ENCODE measurements around the gene PDE4B.
A peak's percentile ranks its signal among the peaks of the same experiment; 100 is the strongest.

The PDE4B gene

GRCh38 chr1:65911679-65912078, 119.0 kb downstream of the PDE4B start:
- Histone ChIP-seq H3K4me1 (ENCODE audit: insufficient read depth, low read length) (peaks cover 30% of the 10 kb centered on the region), H3K4me3 (ENCODE audit: low read length) (no peak overlapping the region)

GRCh38 chr1:65918564-65918963, 125.9 kb downstream of the PDE4B start:
- H3K4me1 ChIP-seq (ENCODE audit: insufficient read depth, low read length) = peaks cover 5% of the 10 kb centered on the region
- H3K4me3 ChIP-seq (ENCODE audit: low read length) = no peak overlapping the region
- peak overlapping the region; percentile 14 for H2AFZ ChIP-seq (ENCODE audit: low read depth, low read length)
- no peaks in the 10 kb centered on the region for H3K9me3 ChIP-seq (ENCODE audit: low read length)
- no peaks in the 10 kb centered on the region for H3K27me3 ChIP-seq (ENCODE audit: insufficient read depth, low read length)
- H3K36me3 ChIP-seq (ENCODE audit: insufficient read depth, low read length) = no peaks in the 10 kb centered on the region

More at GRCh38 chr1:65911679-65912078, 119.0 kb downstream of the PDE4B start:
- no peaks in the 10 kb centered on the region for H3K9me3 ChIP-seq (ENCODE audit: low read length)
- no peaks in the 10 kb centered on the region for H3K36me3 ChIP-seq (ENCODE audit: insufficient read depth, low read length)
- peak overlapping the region; percentile 22 for H2AFZ ChIP-seq (ENCODE audit: low read depth, low read length)
- no peaks in the 10 kb centered on the region for H3K27me3 ChIP-seq (ENCODE audit: insufficient read depth, low read length)

GRCh38 chr1:65921446-65921845, 128.8 kb downstream of the PDE4B start:
- H3K4me3 ChIP-seq (ENCODE audit: low read length) = no peak overlapping the region
- no peaks in the 10 kb centered on the region for H3K36me3 ChIP-seq (ENCODE audit: insufficient read depth, low read length)
- H3K9me3 ChIP-seq (ENCODE audit: low read length) = peaks cover 2% of the 10 kb centered on the region
- H2AFZ ChIP-seq (ENCODE audit: low read depth, low read length) = no peak overlapping the region
- no peaks in the 10 kb centered on the region for H3K27me3 ChIP-seq (ENCODE audit: insufficient read depth, low read length)
- H3K4me1 ChIP-seq (ENCODE audit: insufficient read depth, low read length) = peaks cover 5% of the 10 kb centered on the region

- no peaks in the 10 kb centered on the region for H3K36me3 ChIP-seq (ENCODE audit: insufficient read depth, low read length)
- H3K27me3 ChIP-seq (ENCODE audit: insufficient read depth, low read length) = no peaks in the 10 kb centered on the region
- no peak overlapping the region for H3K4me3 ChIP-seq (ENCODE audit: low read length)
- H3K4me1 ChIP-seq (ENCODE audit: insufficient read depth, low read length) = no peaks in the 10 kb centered on the region
- H2AFZ ChIP-seq (ENCODE audit: low read depth, low read length) = no peak overlapping the region
- peaks cover 2% of the 10 kb centered on the region for H3K9me3 ChIP-seq (ENCODE audit: low read length)
These were observed 131.8 kb downstream of the PDE4B start for GRCh38 chr1:65924471-65924870.

GRCh38 chr1:65938506-65938905, 145.8 kb downstream of the PDE4B start:
- Histone ChIP-seq H3K36me3 (ENCODE audit: insufficient read depth, low read length) (no peaks in the 10 kb centered on the region), H2AFZ (ENCODE audit: low read depth, low read length) (no peak overlapping the region), H3K4me3 (ENCODE audit: low read length) (no peak overlapping the region), H3K4me1 (ENCODE audit: insufficient read depth, low read length) (peaks cover 13% of the 10 kb centered on the region), H3K27me3 (ENCODE audit: insufficient read depth, low read length) (no peaks in the 10 kb centered on the region), H3K9me3 (ENCODE audit: low read length) (no peaks in the 10 kb centered on the region)

GRCh38 chr1:65939191-65939590, 146.5 kb downstream of the PDE4B start:
- no peaks in the 10 kb centered on the region for H3K9me3 ChIP-seq (ENCODE audit: low read length)
- no peaks in the 10 kb centered on the region for H3K27me3 ChIP-seq (ENCODE audit: insufficient read depth, low read length)

GRCh38 chr1:65939636-65940035, 146.9 kb downstream of the PDE4B start:
- Histone ChIP-seq H3K4me3 (ENCODE audit: low read length) (no peak overlapping the region), H3K36me3 (ENCODE audit: insufficient read depth, low read length) (no peaks in the 10 kb centered on the region), H3K9me3 (ENCODE audit: low read length) (no peaks in the 10 kb centered on the region), H3K4me1 (ENCODE audit: insufficient read depth, low read length) (peaks cover 13% of the 10 kb centered on the region), H3K27me3 (ENCODE audit: insufficient read depth, low read length) (no peaks in the 10 kb centered on the region), H2AFZ (ENCODE audit: low read depth, low read length) (no peak overlapping the region)

More at GRCh38 chr1:65939191-65939590, 146.5 kb downstream of the PDE4B start:
- no peak overlapping the region for H2AFZ ChIP-seq (ENCODE audit: low read depth, low read length)
- H3K36me3 ChIP-seq (ENCODE audit: insufficient read depth, low read length) = no peaks in the 10 kb centered on the region
- H3K4me1 ChIP-seq (ENCODE audit: insufficient read depth, low read length) = peaks cover 13% of the 10 kb centered on the region
- no peak overlapping the region for H3K4me3 ChIP-seq (ENCODE audit: low read length)

- H2AFZ ChIP-seq (ENCODE audit: low read depth, low read length) = no peak overlapping the region
- H3K4me1 ChIP-seq (ENCODE audit: insufficient read depth, low read length) = peaks cover 13% of the 10 kb centered on the region
- no peaks in the 10 kb centered on the region for H3K27me3 ChIP-seq (ENCODE audit: insufficient read depth, low read length)
- no peaks in the 10 kb centered on the region for H3K36me3 ChIP-seq (ENCODE audit: insufficient read depth, low read length)
- H3K4me3 ChIP-seq (ENCODE audit: low read length) = no peak overlapping the region
- H3K9me3 ChIP-seq (ENCODE audit: low read length) = no peaks in the 10 kb centered on the region
These were observed 147.4 kb downstream of the PDE4B start for GRCh38 chr1:65940126-65940525.

GRCh38 chr1:65942476-65942875, 149.8 kb downstream of the PDE4B start:
- Histone ChIP-seq H3K36me3 (ENCODE audit: insufficient read depth, low read length) (no peaks in the 10 kb centered on the region), H3K9me3 (ENCODE audit: low read length) (no peaks in the 10 kb centered on the region), H3K4me1 (ENCODE audit: insufficient read depth, low read length) (peaks cover 9% of the 10 kb centered on the region), H3K27me3 (ENCODE audit: insufficient read depth, low read length) (no peaks in the 10 kb centered on the region), H3K4me3 (ENCODE audit: low read length) (no peak overlapping the region), H2AFZ (ENCODE audit: low read depth, low read length) (no peak overlapping the region)

GRCh38 chr1:65946376-65946775, 153.7 kb downstream of the PDE4B start:
- Histone ChIP-seq H3K36me3 (ENCODE audit: insufficient read depth, low read length) (no peaks in the 10 kb centered on the region), H3K4me3 (ENCODE audit: low read length) (no peak overlapping the region), H3K27me3 (ENCODE audit: insufficient read depth, low read length) (no peaks in the 10 kb centered on the region), H3K4me1 (ENCODE audit: insufficient read depth, low read length) (peaks cover 10% of the 10 kb centered on the region), H2AFZ (ENCODE audit: low read depth, low read length) (no peak overlapping the region), H3K9me3 (ENCODE audit: low read length) (no peaks in the 10 kb centered on the region)

GRCh38 chr1:65946960-65947359, 154.3 kb downstream of the PDE4B start:
- H3K9me3 ChIP-seq (ENCODE audit: low read length) = no peaks in the 10 kb centered on the region
- peaks cover 12% of the 10 kb centered on the region for H3K4me1 ChIP-seq (ENCODE audit: insufficient read depth, low read length)
- no peak overlapping the region for H3K4me3 ChIP-seq (ENCODE audit: low read length)
- no peaks in the 10 kb centered on the region for H3K36me3 ChIP-seq (ENCODE audit: insufficient read depth, low read length)
- H3K27me3 ChIP-seq (ENCODE audit: insufficient read depth, low read length) = no peaks in the 10 kb centered on the region
- H2AFZ ChIP-seq (ENCODE audit: low read depth, low read length) = no peak overlapping the region

GRCh38 chr1:65948609-65949229, 156.0 kb downstream of the PDE4B start:
- Histone ChIP-seq H3K36me3 (ENCODE audit: insufficient read depth, low read length) (no peaks in the 10 kb centered on the region), H3K4me3 (ENCODE audit: low read length) (no peak overlapping the region), H3K4me1 (ENCODE audit: insufficient read depth, low read length) (peaks cover 12% of the 10 kb centered on the region), H3K9me3 (ENCODE audit: low read length) (no peaks in the 10 kb centered on the region), H3K27me3 (ENCODE audit: insufficient read depth, low read length) (no peaks in the 10 kb centered on the region), H2AFZ (ENCODE audit: low read depth, low read length) (no peak overlapping the region)

GRCh38 chr1:65949230-65949626, 156.5 kb downstream of the PDE4B start:
- Histone ChIP-seq H2AFZ (ENCODE audit: low read depth, low read length) (no peak overlapping the region), H3K27me3 (ENCODE audit: insufficient read depth, low read length) (no peaks in the 10 kb centered on the region), H3K9me3 (ENCODE audit: low read length) (no peaks in the 10 kb centered on the region), H3K4me3 (ENCODE audit: low read length) (no peak overlapping the region), H3K36me3 (ENCODE audit: insufficient read depth, low read length) (no peaks in the 10 kb centered on the region), H3K4me1 (ENCODE audit: insufficient read depth, low read length) (peaks cover 12% of the 10 kb centered on the region)

GRCh38 chr1:65949933-65950332, 157.2 kb downstream of the PDE4B start:
- Histone ChIP-seq H3K9me3 (ENCODE audit: low read length) (no peaks in the 10 kb centered on the region), H3K4me1 (ENCODE audit: insufficient read depth, low read length) (peaks cover 13% of the 10 kb centered on the region), H2AFZ (ENCODE audit: low read depth, low read length) (no peak overlapping the region), H3K36me3 (ENCODE audit: insufficient read depth, low read length) (no peaks in the 10 kb centered on the region), H3K27me3 (ENCODE audit: insufficient read depth, low read length) (no peaks in the 10 kb centered on the region), H3K4me3 (ENCODE audit: low read length) (no peak overlapping the region)

Data from neuron (in vitro differentiated cells).